Adrenal gland (tissue), 5 donors: ENCODE results near the gene INCENP.

ENCODE experiments used
- POLR2A ChIP-seq, 2 donors: fragments of 450-650 bp; IDR thresholded peaks; one replicate each; pipeline ENCODE4 v1.6.1; 2017; ENCODE audit warnings: antibody characterized with exemption in 2 of 2, mild to moderate bottlenecking in 2 of 2, moderate library complexity in 1 of 2
- TF ChIP-seq, protein P1 (sequence below), 6 experiments: fragments of 450-650 bp in 4 of 6; fragments of 200-600 bp in 2 of 6; sonication (generic) in 1 of 6; IDR thresholded peaks; 1 replicate in 5 of 6; 2 replicates in 1 of 6; pipeline versions ENCODE4 v1.5.1 to v1.8.0; 2016 to 2021; ENCODE audit warnings: antibody characterized with exemption in 6 of 6, mild to moderate bottlenecking in 2 of 6, moderate library complexity in 1 of 6
- donor health status: DM: no; HTN: no; CAD: no.

DNA sequence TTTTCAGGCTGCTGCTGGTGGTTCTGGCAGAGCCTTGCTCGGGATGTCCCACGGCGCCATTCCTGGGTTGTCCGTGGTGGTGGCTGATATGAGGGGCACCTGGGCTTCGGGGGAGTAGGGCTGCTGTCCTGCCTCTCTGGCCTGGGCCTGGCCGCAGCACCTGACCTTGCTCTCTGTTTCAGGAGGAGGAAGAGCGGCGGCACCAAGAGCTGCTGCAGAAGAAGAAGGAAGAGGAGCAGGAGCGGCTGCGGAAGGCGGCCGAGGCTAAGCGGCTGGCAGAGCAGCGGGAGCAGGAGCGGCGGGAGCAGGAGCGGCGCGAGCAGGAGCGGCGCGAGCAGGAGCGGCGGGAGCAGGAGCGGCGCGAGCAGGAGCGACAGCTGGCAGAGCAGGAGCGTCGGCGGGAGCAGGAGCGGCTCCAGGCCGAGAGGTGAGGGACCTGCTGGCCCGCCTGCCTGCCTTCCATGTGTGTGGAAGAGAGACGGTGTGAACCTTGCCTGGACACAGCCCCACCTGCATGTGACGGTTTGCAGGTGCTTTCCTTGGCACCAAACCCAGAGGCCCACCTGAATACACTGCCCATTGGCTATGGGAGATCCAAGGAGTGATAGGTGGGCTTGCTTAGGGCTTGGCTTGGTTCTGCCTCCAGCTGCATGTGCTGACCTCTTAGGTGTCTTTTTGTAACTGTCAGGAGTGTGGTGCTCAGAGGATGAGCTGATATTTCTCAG, 22.8 kb downstream of the INCENP start:
- TF ChIP-seq, protein P1, sequence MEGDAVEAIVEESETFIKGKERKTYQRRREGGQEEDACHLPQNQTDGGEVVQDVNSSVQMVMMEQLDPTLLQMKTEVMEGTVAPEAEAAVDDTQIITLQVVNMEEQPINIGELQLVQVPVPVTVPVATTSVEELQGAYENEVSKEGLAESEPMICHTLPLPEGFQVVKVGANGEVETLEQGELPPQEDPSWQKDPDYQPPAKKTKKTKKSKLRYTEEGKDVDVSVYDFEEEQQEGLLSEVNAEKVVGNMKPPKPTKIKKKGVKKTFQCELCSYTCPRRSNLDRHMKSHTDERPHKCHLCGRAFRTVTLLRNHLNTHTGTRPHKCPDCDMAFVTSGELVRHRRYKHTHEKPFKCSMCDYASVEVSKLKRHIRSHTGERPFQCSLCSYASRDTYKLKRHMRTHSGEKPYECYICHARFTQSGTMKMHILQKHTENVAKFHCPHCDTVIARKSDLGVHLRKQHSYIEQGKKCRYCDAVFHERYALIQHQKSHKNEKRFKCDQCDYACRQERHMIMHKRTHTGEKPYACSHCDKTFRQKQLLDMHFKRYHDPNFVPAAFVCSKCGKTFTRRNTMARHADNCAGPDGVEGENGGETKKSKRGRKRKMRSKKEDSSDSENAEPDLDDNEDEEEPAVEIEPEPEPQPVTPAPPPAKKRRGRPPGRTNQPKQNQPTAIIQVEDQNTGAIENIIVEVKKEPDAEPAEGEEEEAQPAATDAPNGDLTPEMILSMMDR (IDR thresholded peaks at IDR 0.05), result no peak
- TF ChIP-seq POLR2A (IDR thresholded peaks at IDR 0.05), result no peak
